Measurements from ENCODE around the gene USP11.

Gene USP11

DNA sequence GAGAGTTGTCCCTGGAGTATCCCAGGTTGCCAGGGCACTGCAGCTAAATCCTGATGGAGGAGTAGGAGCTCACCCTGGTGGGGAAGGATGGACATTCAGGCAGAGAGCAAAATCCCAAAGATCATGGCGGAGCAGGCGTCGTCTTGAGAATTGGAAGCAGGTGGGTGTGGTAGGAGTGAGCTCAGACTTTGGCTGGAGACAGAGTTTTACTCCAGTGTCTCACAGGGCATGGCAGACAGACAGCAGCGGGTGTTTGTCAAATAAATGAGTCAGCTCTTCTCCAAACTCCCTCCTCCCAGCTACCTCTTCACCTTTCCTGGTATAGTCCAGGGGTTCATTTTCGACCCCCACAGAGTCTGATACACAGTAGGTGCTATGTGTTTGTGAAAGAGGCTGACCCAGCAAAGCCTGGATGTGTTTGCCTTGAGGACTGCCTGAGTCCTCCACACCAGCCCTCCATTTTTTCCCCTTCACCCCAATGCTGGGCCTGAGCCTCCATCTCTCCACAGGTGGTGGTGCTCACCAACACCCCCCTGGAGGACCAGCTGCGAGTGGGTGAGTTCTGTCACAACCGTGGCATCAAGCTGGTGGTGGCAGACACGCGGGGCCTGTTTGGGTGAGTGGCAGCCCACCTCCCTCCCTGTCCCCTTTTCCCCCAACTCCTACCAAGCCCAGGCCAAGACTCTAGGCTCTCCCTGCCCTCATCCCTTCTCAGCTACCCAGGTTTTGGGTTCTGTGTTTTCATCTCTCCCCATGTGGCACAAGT, 32.2 kb upstream of the USP11 start:
- no peaks in the 10 kb centered on the region for H3K9me3 ChIP-seq (ENCODE audit: low read depth, low read length)
- no peak for TF ChIP-seq FOXP2 (optimal IDR thresholded peaks at IDR 0.05; ENCODE audit: control extremely low read depth, extremely low read length, insufficient read depth)
- no peak for TF ChIP-seq EZH2 (IDR thresholded peaks at IDR 0.05)
- no peak for TF ChIP-seq POLR2AphosphoS5 (IDR thresholded peaks at IDR 0.05; ENCODE audit: borderline replicate concordance, low read depth, low read length)
- no peak overlapping the region for H3K9ac ChIP-seq (ENCODE audit: insufficient read length)
- DNase-seq (ENCODE audit: low read depth, low spot score), result no peak
- no peak overlapping the region for H3K27ac ChIP-seq
- H3K36me3 ChIP-seq (ENCODE audit: insufficient read depth, low read length), result peaks cover 98% of the 10 kb centered on the region
- H3K4me3 ChIP-seq, result no peak overlapping the region

DNA sequence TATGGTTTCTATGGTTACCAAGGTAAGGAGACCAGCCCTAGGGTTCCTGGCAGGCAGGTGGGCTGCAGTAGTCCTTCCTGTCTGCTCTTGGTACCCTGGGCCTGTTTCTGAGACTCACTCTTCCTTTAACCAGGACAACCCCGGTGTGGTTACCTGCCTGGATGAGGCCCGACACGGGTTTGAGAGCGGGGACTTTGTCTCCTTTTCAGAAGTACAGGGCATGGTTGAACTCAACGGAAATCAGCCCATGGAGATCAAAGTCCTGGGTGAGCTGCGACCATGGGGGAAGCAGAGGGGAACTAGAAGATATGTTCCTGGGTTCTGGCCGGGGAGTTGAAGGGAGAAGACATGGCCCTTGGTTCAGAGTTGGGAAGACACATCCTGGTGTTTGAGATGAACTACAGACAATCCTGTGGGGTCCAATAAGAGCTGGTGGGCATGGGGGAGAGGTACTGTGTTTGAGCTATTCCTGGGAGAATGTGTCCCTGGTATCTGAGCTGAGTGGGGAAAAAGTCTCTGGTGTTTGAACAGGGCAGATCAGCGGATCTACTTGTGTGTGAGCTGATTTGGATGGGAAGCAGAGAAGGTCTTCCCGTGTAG, 31.4 kb upstream of the USP11 start:
- Histone ChIP-seq H3K27ac (no peak overlapping the region), H3K9me3 (ENCODE audit: low read depth, low read length) (no peaks in the 10 kb centered on the region), H3K4me3 (no peak overlapping the region), H3K36me3 (ENCODE audit: insufficient read depth, low read length) (peaks cover 98% of the 10 kb centered on the region), H3K9ac (ENCODE audit: insufficient read length) (no peak overlapping the region)
- TF ChIP-seq POLR2AphosphoS5 (IDR thresholded peaks at IDR 0.05; ENCODE audit: borderline replicate concordance, low read depth, low read length) (no peak), EZH2 (IDR thresholded peaks at IDR 0.05) (no peak), FOXP2 (optimal IDR thresholded peaks at IDR 0.05; ENCODE audit: control extremely low read depth, extremely low read length, insufficient read depth) (no peak)
- DNase-seq (ENCODE audit: low read depth, low spot score), result no peak

DNA sequence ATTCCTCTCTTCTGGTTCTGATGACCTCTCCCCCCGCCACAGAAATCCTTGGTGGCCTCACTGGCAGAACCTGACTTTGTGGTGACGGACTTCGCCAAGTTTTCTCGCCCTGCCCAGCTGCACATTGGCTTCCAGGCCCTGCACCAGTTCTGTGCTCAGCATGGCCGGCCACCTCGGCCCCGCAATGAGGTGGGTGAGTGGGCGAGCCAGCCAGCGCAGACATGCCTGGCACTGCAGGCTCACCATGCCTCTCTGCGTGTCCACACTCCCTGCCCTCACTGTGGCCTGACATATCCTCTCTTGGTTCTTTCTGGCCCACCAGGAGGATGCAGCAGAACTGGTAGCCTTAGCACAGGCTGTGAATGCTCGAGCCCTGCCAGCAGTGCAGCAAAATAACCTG, 30.5 kb upstream of the USP11 start:
- no peak overlapping the region for H3K27ac ChIP-seq
- TF ChIP-seq POLR2AphosphoS5 (IDR thresholded peaks at IDR 0.05; ENCODE audit: borderline replicate concordance, low read depth, low read length) (no peak), EZH2 (IDR thresholded peaks at IDR 0.05) (no peak), FOXP2 (optimal IDR thresholded peaks at IDR 0.05; ENCODE audit: control extremely low read depth, extremely low read length, insufficient read depth) (no peak)
- no peak overlapping the region for H3K4me3 ChIP-seq
- DNase-seq (ENCODE audit: low read depth, low spot score), result no peak
- H3K36me3 ChIP-seq (ENCODE audit: insufficient read depth, low read length), result peaks cover 98% of the 10 kb centered on the region
- H3K9ac ChIP-seq (ENCODE audit: insufficient read length), result no peak overlapping the region
- H3K9me3 ChIP-seq (ENCODE audit: low read depth, low read length), result no peaks in the 10 kb centered on the region

DNA sequence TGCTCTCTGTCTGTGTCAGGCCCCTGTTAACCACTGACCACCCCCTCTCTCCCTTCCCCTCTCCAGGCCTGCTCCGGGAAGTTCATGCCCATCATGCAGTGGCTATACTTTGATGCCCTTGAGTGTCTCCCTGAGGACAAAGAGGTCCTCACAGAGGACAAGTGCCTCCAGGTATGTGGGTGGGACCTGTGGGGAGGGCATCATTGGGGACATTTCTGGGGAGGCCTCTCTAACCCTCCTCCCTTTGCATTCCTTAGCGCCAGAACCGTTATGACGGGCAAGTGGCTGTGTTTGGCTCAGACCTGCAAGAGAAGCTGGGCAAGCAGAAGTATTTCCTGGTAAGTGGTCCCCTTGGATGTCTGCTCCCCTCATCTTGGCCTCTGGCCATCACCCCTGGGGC, 29.9 kb upstream of the USP11 start:
- H3K36me3 ChIP-seq (ENCODE audit: insufficient read depth, low read length), result peaks cover 98% of the 10 kb centered on the region
- TF ChIP-seq EZH2 (IDR thresholded peaks at IDR 0.05), result no peak
- H3K4me3 ChIP-seq, result no peak overlapping the region
- DNase-seq (ENCODE audit: low read depth, low spot score), result no peak
- H3K27ac ChIP-seq, result no peak overlapping the region
- H3K9ac ChIP-seq (ENCODE audit: insufficient read length), result no peak overlapping the region
- H3K9me3 ChIP-seq (ENCODE audit: low read depth, low read length), result no peaks in the 10 kb centered on the region

DNA sequence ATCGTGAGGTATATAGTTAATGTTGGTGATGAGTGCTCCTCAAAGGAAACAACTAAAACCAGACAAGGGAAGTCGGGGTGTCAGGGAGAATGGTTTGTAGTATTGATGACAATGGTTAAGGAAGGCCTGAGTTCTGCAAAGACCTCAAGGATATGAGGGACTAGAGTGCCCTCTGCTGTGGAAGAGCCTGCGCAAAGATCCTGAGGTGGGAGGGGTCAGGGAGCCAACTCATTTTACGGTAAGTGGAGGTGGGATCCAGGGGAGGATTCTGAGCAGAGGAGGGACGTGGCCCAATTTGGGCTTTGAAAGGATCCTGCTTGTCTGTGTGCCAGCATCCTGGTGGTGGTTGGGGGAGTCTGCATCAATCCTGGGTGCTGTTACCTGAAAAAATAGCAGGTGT, 27.8 kb upstream of the USP11 start:
- no peak for DNase-seq (ENCODE audit: low read depth, low spot score)
- Histone ChIP-seq H3K9me3 (ENCODE audit: low read depth, low read length) (no peaks in the 10 kb centered on the region), H3K36me3 (ENCODE audit: insufficient read depth, low read length) (peaks cover 100% of the 10 kb centered on the region), H3K4me3 (no peak overlapping the region), H3K27ac (no peak overlapping the region), H3K9ac (ENCODE audit: insufficient read length) (no peak overlapping the region)
- TF ChIP-seq FOXP2 (optimal IDR thresholded peaks at IDR 0.05; ENCODE audit: control extremely low read depth, extremely low read length, insufficient read depth) (no peak), POLR2AphosphoS5 (IDR thresholded peaks at IDR 0.05; ENCODE audit: borderline replicate concordance, low read depth, low read length) (no peak), EZH2 (IDR thresholded peaks at IDR 0.05) (no peak)

DNA sequence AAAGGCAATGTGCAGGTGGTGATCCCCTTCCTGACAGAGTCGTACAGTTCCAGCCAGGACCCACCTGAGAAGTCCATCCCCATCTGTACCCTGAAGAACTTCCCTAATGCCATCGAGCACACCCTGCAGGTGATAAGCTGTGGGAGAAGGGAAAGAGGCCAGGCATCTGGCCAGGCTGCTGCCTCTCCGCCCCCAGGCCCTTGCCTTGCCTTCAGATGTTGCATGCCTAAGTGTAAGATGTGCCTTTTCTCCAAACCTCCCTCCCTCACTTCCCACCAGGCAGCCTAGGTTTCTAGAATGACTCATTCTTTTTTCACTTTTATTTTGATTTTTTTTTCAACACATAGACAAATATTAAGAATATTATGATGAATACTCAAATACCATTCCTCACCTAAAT, 26.5 kb upstream of the USP11 start:
- peaks cover 100% of the 10 kb centered on the region for H3K36me3 ChIP-seq (ENCODE audit: insufficient read depth, low read length)
- no peak for DNase-seq (ENCODE audit: low read depth, low spot score)
- no peak for TF ChIP-seq EZH2 (IDR thresholded peaks at IDR 0.05)
- no peak for TF ChIP-seq FOXP2 (optimal IDR thresholded peaks at IDR 0.05; ENCODE audit: control extremely low read depth, extremely low read length, insufficient read depth)
- TF ChIP-seq POLR2AphosphoS5 (IDR thresholded peaks at IDR 0.05; ENCODE audit: borderline replicate concordance, low read depth, low read length), result no peak
- no peak overlapping the region for H3K27ac ChIP-seq
- H3K9ac ChIP-seq (ENCODE audit: insufficient read length), result no peak overlapping the region
- H3K9me3 ChIP-seq (ENCODE audit: low read depth, low read length), result no peaks in the 10 kb centered on the region
- no peak overlapping the region for H3K4me3 ChIP-seq

DNA sequence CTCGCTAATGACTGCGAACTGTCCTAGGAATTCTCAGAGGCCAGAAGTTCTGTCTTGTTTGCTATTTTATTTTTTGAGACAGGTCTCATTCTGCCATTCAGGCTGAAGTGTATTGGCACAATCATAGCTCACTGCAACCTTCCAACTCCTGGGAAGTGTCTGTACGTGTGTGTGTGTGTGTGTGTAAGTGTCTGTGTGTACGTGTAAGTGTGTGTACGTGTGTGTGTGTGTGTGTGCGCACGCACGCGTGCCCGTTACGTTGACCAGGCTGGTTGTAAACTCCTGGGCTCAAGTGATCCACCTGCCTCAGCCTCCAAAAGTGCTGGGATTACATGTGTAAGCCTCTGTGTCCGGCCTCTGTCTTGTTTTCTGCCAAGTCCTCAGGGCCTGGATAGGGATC, 24.7 kb upstream of the USP11 start:
- peaks cover 100% of the 10 kb centered on the region for H3K36me3 ChIP-seq (ENCODE audit: insufficient read depth, low read length)

DNA sequence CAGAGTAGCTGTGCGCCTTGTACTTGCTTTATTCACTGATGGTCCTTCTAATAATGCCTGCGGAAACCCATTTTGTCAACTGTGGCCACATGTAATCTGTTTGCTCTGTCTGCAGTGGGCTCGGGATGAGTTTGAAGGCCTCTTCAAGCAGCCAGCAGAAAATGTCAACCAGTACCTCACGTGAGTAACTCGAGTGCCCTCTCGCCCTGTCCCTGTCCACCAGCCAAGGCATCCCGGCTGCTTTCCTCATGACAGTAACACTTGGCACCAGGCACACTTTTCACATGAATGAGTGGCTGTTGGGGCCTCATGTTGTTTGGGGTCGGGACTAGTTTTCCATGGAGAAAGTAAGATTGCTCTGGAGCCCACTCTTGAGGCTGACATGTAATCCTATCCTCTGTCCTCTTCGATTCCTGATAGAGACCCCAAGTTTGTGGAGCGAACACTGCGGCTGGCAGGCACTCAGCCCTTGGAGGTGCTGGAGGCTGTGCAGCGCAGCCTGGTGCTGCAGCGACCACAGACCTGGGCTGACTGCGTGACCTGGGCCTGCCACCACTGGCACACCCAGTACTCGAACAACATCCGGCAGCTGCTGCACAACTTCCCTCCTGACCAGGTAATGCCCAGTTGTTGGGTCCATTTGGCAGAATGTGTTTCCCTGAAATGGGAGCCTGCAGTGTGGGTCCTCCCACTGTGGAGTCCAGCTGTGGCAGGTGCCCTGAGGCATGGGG, 23.1 kb upstream of the USP11 start:
- Histone ChIP-seq H3K36me3 (ENCODE audit: insufficient read depth, low read length) (peaks cover 99% of the 10 kb centered on the region), H3K9ac (ENCODE audit: insufficient read length) (no peak overlapping the region), H3K27ac (no peak overlapping the region), H3K4me3 (no peak overlapping the region), H3K9me3 (ENCODE audit: low read depth, low read length) (no peaks in the 10 kb centered on the region)
- TF ChIP-seq FOXP2 (optimal IDR thresholded peaks at IDR 0.05; ENCODE audit: control extremely low read depth, extremely low read length, insufficient read depth), result no peak
- TF ChIP-seq EZH2 (IDR thresholded peaks at IDR 0.05), result no peak
- TF ChIP-seq POLR2AphosphoS5 (IDR thresholded peaks at IDR 0.05; ENCODE audit: borderline replicate concordance, low read depth, low read length), result no peak
- DNase-seq (ENCODE audit: low read depth, low spot score), result no peak

More for the DNA sequence above, 24.7 kb upstream of the USP11 start:
- H3K9me3 ChIP-seq (ENCODE audit: low read depth, low read length), result no peaks in the 10 kb centered on the region
- H3K27ac ChIP-seq, result no peak overlapping the region
- H3K4me3 ChIP-seq, result no peak overlapping the region
- TF ChIP-seq FOXP2 (optimal IDR thresholded peaks at IDR 0.05; ENCODE audit: control extremely low read depth, extremely low read length, insufficient read depth), result no peak
- TF ChIP-seq POLR2AphosphoS5 (IDR thresholded peaks at IDR 0.05; ENCODE audit: borderline replicate concordance, low read depth, low read length), result no peak
- TF ChIP-seq EZH2 (IDR thresholded peaks at IDR 0.05), result no peak
- DNase-seq (ENCODE audit: low read depth, low spot score), result no peak
- no peak overlapping the region for H3K9ac ChIP-seq (ENCODE audit: insufficient read length)

Data from SK-N-MC (cell line).